KMS-11 (cell line): ENCODE measurements around the gene SHKBP1.

Experiments used
- H2AFZ ChIP-seq: fragments of 200-600 bp; sonication (generic); 2 replicates; pipeline ENCODE4 v1.6.1; 2016; ENCODE audit warnings: antibody characterized with exemption, mixed run types, low read depth
- H3K27ac ChIP-seq: fragments of 200-600 bp; sonication (generic); 2 replicates; pipeline ENCODE4 v1.6.1; 2016; ENCODE audit warnings: mild to moderate bottlenecking, mixed run types
- H3K27me3 ChIP-seq: fragments of 200-600 bp; sonication (generic); 2 replicates; pipeline ENCODE4 v1.6.1; 2017; ENCODE audit warnings: mild to moderate bottlenecking, low read depth, mixed run types, moderate library complexity; ENCODE audit not compliant: insufficient read depth
- H3K36me3 ChIP-seq: fragments of 200-600 bp; sonication (generic); 2 replicates; pipeline ENCODE4 v1.6.1; 2017; ENCODE audit warnings: mild to moderate bottlenecking, mixed run types; ENCODE audit not compliant: insufficient read depth
- H3K4me1 ChIP-seq: fragments of 200-600 bp; sonication (generic); 2 replicates; pipeline ENCODE4 v1.6.1; 2016; ENCODE audit warnings: mild to moderate bottlenecking, low read depth, mixed run types; ENCODE audit not compliant: poor library complexity, severe bottlenecking
- H3K4me2 ChIP-seq: fragments of 200-600 bp; sonication (generic); 2 replicates; pipeline ENCODE4 v1.7.0; 2016; ENCODE audit warnings: mild to moderate bottlenecking, mixed run types
- H3K4me3 ChIP-seq: fragments of 200-600 bp; sonication (generic); IDR thresholded peaks from 2 replicates; pipeline ENCODE4 v1.6.1; 2017; ENCODE audit warnings: low read depth, low read length, mixed read lengths; ENCODE audit not compliant: insufficient read depth
- H3K79me2 ChIP-seq: fragments of 200-600 bp; sonication (generic); 2 replicates; pipeline ENCODE4 v1.6.1; 2016; ENCODE audit warnings: low read depth, mixed run types; ENCODE audit not compliant: insufficient read depth
- H3K9ac ChIP-seq: fragments of 200-600 bp; sonication (generic); 2 replicates; pipeline ENCODE4 v1.6.1; 2016; ENCODE audit warnings: mild to moderate bottlenecking, mixed run types
- H4K20me1 ChIP-seq: fragments of 200-600 bp; sonication (generic); 2 replicates; pipeline ENCODE4 v1.6.1; 2016; ENCODE audit warnings: mild to moderate bottlenecking, mixed run types; ENCODE audit not compliant: insufficient read depth
- TF ChIP-seq, protein P1 (sequence below): fragments of 200-600 bp; sonication (generic); conservative IDR thresholded peaks from 2 replicates; pipeline ENCODE4 v1.6.1; 2017; ENCODE audit warnings: low read depth, mild to moderate bottlenecking, antibody characterized with exemption, low read length, moderate library complexity, mixed read lengths

SHKBP1 gene

GRCh38 chr19:40555978-40556689, 20.5 kb upstream of the SHKBP1 start:
- no peaks in the 10 kb centered on the region for H3K4me1 ChIP-seq
- no peaks in the 10 kb centered on the region for H3K36me3 ChIP-seq
- H3K27me3 ChIP-seq = no peaks in the 10 kb centered on the region
- H3K27ac ChIP-seq = no peak overlapping the region
- H4K20me1 ChIP-seq = no peaks in the 10 kb centered on the region
- H3K4me2 ChIP-seq = no peak overlapping the region
- H3K4me3 ChIP-seq = no peak overlapping the region
- no peak overlapping the region for H2AFZ ChIP-seq
- H3K79me2 ChIP-seq = no peaks in the 10 kb centered on the region
- no peak overlapping the region for H3K9ac ChIP-seq
- TF ChIP-seq, protein P1, sequence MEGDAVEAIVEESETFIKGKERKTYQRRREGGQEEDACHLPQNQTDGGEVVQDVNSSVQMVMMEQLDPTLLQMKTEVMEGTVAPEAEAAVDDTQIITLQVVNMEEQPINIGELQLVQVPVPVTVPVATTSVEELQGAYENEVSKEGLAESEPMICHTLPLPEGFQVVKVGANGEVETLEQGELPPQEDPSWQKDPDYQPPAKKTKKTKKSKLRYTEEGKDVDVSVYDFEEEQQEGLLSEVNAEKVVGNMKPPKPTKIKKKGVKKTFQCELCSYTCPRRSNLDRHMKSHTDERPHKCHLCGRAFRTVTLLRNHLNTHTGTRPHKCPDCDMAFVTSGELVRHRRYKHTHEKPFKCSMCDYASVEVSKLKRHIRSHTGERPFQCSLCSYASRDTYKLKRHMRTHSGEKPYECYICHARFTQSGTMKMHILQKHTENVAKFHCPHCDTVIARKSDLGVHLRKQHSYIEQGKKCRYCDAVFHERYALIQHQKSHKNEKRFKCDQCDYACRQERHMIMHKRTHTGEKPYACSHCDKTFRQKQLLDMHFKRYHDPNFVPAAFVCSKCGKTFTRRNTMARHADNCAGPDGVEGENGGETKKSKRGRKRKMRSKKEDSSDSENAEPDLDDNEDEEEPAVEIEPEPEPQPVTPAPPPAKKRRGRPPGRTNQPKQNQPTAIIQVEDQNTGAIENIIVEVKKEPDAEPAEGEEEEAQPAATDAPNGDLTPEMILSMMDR = no peak

DNA sequence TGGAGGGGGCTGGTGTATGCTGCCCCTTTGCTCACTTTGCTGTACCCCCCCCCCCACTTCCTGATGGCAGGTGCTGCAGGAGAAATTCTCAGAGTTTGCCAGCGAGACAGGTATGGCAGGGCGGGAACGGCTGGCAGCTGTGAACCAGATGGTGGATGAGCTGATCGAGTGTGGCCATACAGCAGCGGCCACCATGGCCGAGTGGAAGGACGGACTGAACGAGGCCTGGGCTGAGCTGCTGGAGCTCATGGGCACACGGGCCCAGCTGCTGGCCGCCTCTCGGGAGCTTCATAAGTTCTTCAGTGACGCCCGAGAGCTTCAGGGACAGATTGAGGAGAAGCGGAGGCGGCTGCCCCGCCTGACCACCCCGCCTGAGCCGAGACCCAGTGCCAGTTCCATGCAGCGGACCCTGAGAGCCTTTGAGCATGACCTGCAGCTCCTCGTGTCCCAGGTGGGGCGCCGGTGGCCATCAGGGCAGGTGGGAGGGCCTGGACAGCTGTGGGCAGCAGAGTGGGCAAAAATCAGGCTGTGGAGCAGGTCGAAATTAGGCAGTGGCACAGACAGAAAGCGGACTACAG, 19.6 kb upstream of the SHKBP1 start:
- Histone ChIP-seq H3K4me2 (no peak overlapping the region), H3K27me3 (no peaks in the 10 kb centered on the region), H3K79me2 (no peaks in the 10 kb centered on the region), H3K4me1 (no peaks in the 10 kb centered on the region), H3K36me3 (no peaks in the 10 kb centered on the region), H2AFZ (no peak overlapping the region), H3K27ac (no peak overlapping the region), H3K4me3 (no peak overlapping the region), H4K20me1 (no peaks in the 10 kb centered on the region), H3K9ac (no peak overlapping the region)
- TF ChIP-seq, protein P1 = no peak

DNA sequence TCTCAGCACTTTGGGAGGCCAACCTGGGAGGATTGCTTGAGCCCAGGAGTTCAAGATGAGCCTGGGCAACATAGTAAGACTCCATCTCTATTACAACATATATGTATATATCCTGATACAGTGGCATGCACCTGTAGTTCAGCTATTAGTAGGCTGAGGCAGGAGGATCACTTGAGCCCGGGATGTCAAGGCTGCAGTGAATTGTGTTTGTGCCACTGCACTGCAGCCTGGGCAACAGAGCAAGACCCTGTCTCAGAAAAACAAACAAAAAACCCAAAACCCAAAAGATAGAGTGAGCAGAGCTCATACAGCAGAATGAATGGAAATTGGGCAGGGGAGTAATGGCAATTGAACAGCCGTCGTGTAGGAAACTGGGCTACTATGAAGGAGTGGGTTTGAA, 17.3 kb upstream of the SHKBP1 start:
- H3K4me3 ChIP-seq = no peak overlapping the region
- H3K27ac ChIP-seq = no peak overlapping the region
- H3K9ac ChIP-seq = no peak overlapping the region
- H3K4me1 ChIP-seq = no peaks in the 10 kb centered on the region
- H4K20me1 ChIP-seq = no peaks in the 10 kb centered on the region
- no peaks in the 10 kb centered on the region for H3K36me3 ChIP-seq
- H3K4me2 ChIP-seq = no peak overlapping the region
- TF ChIP-seq, protein P1 = no peak
- H2AFZ ChIP-seq = no peak overlapping the region
- no peaks in the 10 kb centered on the region for H3K27me3 ChIP-seq
- no peaks in the 10 kb centered on the region for H3K79me2 ChIP-seq

- H2AFZ ChIP-seq = no peak overlapping the region
- no peaks in the 10 kb centered on the region for H3K36me3 ChIP-seq
- TF ChIP-seq, protein P1 = no peak
- H3K27me3 ChIP-seq = no peaks in the 10 kb centered on the region
- no peak overlapping the region for H3K9ac ChIP-seq
- no peak overlapping the region for H3K4me2 ChIP-seq
- no peaks in the 10 kb centered on the region for H3K79me2 ChIP-seq
- no peaks in the 10 kb centered on the region for H4K20me1 ChIP-seq
- H3K4me1 ChIP-seq = no peaks in the 10 kb centered on the region
- no peak overlapping the region for H3K4me3 ChIP-seq
- H3K27ac ChIP-seq = no peak overlapping the region
Measured at GRCh38 chr19:40560092-40560507, 16.6 kb upstream of the SHKBP1 start.
